ENCODE data around the gene ANO2.
A peak's percentile ranks its signal among the peaks of the same experiment; 100 is the strongest.

The ANO2 gene

DNA sequence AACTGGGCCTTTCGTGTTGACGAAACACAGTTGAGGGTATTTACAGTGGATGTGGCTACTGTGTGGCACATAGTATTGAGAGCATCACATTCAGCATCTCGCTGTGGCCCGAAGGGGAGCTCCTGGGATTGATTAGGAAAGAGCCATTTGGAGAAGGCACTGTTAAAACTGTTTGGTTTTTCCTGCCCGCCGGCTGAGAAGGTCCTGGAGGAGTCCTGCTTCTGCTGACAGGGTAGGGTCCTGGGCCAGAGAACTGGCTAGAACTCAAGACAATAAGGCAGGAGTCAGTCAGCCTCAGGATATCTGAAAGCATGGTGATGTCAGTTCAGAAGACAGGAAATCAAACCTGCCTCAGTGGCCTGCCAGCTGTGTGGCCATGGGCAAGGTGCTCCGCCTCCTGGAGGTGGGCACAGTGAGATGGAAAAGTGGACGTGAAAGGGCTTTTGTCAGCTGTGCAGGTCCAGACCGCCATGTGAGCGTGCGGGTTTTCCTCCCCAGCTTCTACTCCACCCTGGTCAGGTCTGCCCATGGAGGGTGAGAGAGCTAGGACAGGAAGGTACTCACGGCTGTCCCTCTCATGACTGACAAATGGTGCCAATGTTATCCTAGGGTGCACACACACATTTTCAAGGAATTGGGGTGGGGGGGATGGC is 420.8 kb downstream of the ANO2 start:
- H2BK15ac ChIP-seq (ENCODE audit: low read depth, poor library complexity, severe bottlenecking), result no peak overlapping the region
- H3K9me3 ChIP-seq (ENCODE audit: control insufficient read depth, low read length), result no peaks in the 10 kb centered on the region
- no peak overlapping the region for H2BK12ac ChIP-seq (ENCODE audit: low read length in 2 of 2)
- 93% methylated on average over 9 of the region's 12 CpGs for WGBS
- H2AFZ ChIP-seq (ENCODE audit: low read depth, low read length), result no peak overlapping the region
- no peak overlapping the region for H3K4me2 ChIP-seq (ENCODE audit: low read length, poor library complexity, severe bottlenecking)
- peak overlapping the region in 1 of 2 experiments; percentile 77 for H3K14ac ChIP-seq (ENCODE audit: low read length in 2 of 2)
- H3K4me1 ChIP-seq (ENCODE audit: control insufficient read depth, insufficient read depth, low read depth, low read length), result no peaks in the 10 kb centered on the region
- no peak overlapping the region for H3K4ac ChIP-seq (ENCODE audit: low read depth in 1 of 2, low read length in 2 of 2)
- no peak overlapping the region for H2BK120ac ChIP-seq (ENCODE audit: low read depth, low read length)
- H3K23ac ChIP-seq (ENCODE audit: low read length in 2 of 2), result peak overlapping the region in 1 of 2 experiments; percentile 64
- no peak for DNase-seq
- no peak overlapping the region for H3K27ac ChIP-seq (ENCODE audit: low read length, poor library complexity, severe bottlenecking)
- H3K79me1 ChIP-seq (replicated peaks; ENCODE audit: low read length, poor library complexity, severe bottlenecking), result no peaks in the 10 kb centered on the region
- no peak overlapping the region for H4K91ac ChIP-seq (ENCODE audit: low read length)
- H3K36me3 ChIP-seq (ENCODE audit: control insufficient read depth in 1 of 2, insufficient read depth in 2 of 2, low read depth in 1 of 2, low read length in 2 of 2), result no peaks in the 10 kb centered on the region
- H3K27me3 ChIP-seq (ENCODE audit: control insufficient read depth in 1 of 2, insufficient read depth in 1 of 2, low read length in 2 of 2), result peaks cover 0 to 18% of the 10 kb centered on the region in 2 experiments
- H2AK5ac ChIP-seq (ENCODE audit: low read length, severe bottlenecking), result no peak overlapping the region
- H3K4me3 ChIP-seq (ENCODE audit: insufficient read depth in 1 of 2, low read depth in 1 of 2, low read length in 2 of 2), result no peak overlapping the region
- no peak overlapping the region for H3K9ac ChIP-seq (ENCODE audit: low read length)
- no peak overlapping the region for H2BK5ac ChIP-seq (ENCODE audit: low read depth, low read length, poor library complexity, severe bottlenecking)
- H4K8ac ChIP-seq (ENCODE audit: low read length), result no peak overlapping the region
- H3K18ac ChIP-seq (ENCODE audit: low read depth in 1 of 2, low read length in 2 of 2), result no peak overlapping the region

GRCh38 chr12:5523396-5524115 is 421.5 kb downstream of the ANO2 start:
- Histone ChIP-seq H3K27ac (ENCODE audit: low read length, poor library complexity, severe bottlenecking) (no peak overlapping the region), H2BK120ac (ENCODE audit: low read depth, low read length) (no peak overlapping the region), H2BK5ac (ENCODE audit: low read depth, low read length, poor library complexity, severe bottlenecking) (no peak overlapping the region), H3K4ac (ENCODE audit: low read depth in 1 of 2, low read length in 2 of 2) (no peak overlapping the region), H3K23ac (ENCODE audit: low read length in 2 of 2) (no peak overlapping the region), H3K27me3 (ENCODE audit: control insufficient read depth in 1 of 2, insufficient read depth in 1 of 2, low read length in 2 of 2) (peaks cover 0 to 18% of the 10 kb centered on the region in 2 experiments), H4K91ac (ENCODE audit: low read length) (no peak overlapping the region), H3K14ac (ENCODE audit: low read length in 2 of 2) (no peak overlapping the region), H2BK12ac (ENCODE audit: low read length in 2 of 2) (no peak overlapping the region), H3K79me1 (replicated peaks; ENCODE audit: low read length, poor library complexity, severe bottlenecking) (no peaks in the 10 kb centered on the region), H3K4me3 (ENCODE audit: insufficient read depth in 1 of 2, low read depth in 1 of 2, low read length in 2 of 2) (no peak overlapping the region), H3K4me2 (ENCODE audit: low read length, poor library complexity, severe bottlenecking) (no peak overlapping the region), H3K18ac (ENCODE audit: low read depth in 1 of 2, low read length in 2 of 2) (no peak overlapping the region), H3K9ac (ENCODE audit: low read length) (no peak overlapping the region), H3K36me3 (ENCODE audit: control insufficient read depth in 1 of 2, insufficient read depth in 2 of 2, low read depth in 1 of 2, low read length in 2 of 2) (no peaks in the 10 kb centered on the region), H2BK15ac (ENCODE audit: low read depth, poor library complexity, severe bottlenecking) (no peak overlapping the region), H3K4me1 (ENCODE audit: control insufficient read depth, insufficient read depth, low read depth, low read length) (peaks cover 2% of the 10 kb centered on the region), H2AK5ac (ENCODE audit: low read length, severe bottlenecking) (no peak overlapping the region), H2AFZ (ENCODE audit: low read depth, low read length) (no peak overlapping the region), H3K9me3 (ENCODE audit: control insufficient read depth, low read length) (no peaks in the 10 kb centered on the region), H4K8ac (ENCODE audit: low read length) (no peak overlapping the region)
- no peak for DNase-seq
- 91% methylated on average over 24 of the region's 24 CpGs for WGBS

GRCh38 chr12:5522432-5523335 is 422.4 kb downstream of the ANO2 start:
- Histone ChIP-seq H3K36me3 (ENCODE audit: control insufficient read depth in 1 of 2, insufficient read depth in 2 of 2, low read depth in 1 of 2, low read length in 2 of 2) (no peaks in the 10 kb centered on the region), H2BK120ac (ENCODE audit: low read depth, low read length) (no peak overlapping the region), H3K14ac (ENCODE audit: low read length in 2 of 2) (no peak overlapping the region), H3K9me3 (ENCODE audit: control insufficient read depth, low read length) (no peaks in the 10 kb centered on the region), H3K9ac (ENCODE audit: low read length) (no peak overlapping the region), H3K4me3 (ENCODE audit: insufficient read depth in 1 of 2, low read depth in 1 of 2, low read length in 2 of 2) (no peak overlapping the region), H3K27me3 (ENCODE audit: control insufficient read depth in 1 of 2, insufficient read depth in 1 of 2, low read length in 2 of 2) (peaks cover 0 to 18% of the 10 kb centered on the region in 2 experiments), H2AFZ (ENCODE audit: low read depth, low read length) (no peak overlapping the region), H2BK15ac (ENCODE audit: low read depth, poor library complexity, severe bottlenecking) (no peak overlapping the region), H4K91ac (ENCODE audit: low read length) (no peak overlapping the region), H2AK5ac (ENCODE audit: low read length, severe bottlenecking) (no peak overlapping the region), H3K4me1 (ENCODE audit: control insufficient read depth, insufficient read depth, low read depth, low read length) (peaks cover 3% of the 10 kb centered on the region), H2BK12ac (ENCODE audit: low read length in 2 of 2) (no peak overlapping the region), H3K27ac (ENCODE audit: low read length, poor library complexity, severe bottlenecking) (no peak overlapping the region), H3K79me1 (replicated peaks; ENCODE audit: low read length, poor library complexity, severe bottlenecking) (no peaks in the 10 kb centered on the region), H3K4ac (ENCODE audit: low read depth in 1 of 2, low read length in 2 of 2) (no peak overlapping the region), H3K18ac (ENCODE audit: low read depth in 1 of 2, low read length in 2 of 2) (no peak overlapping the region), H3K4me2 (ENCODE audit: low read length, poor library complexity, severe bottlenecking) (no peak overlapping the region), H2BK5ac (ENCODE audit: low read depth, low read length, poor library complexity, severe bottlenecking) (no peak overlapping the region), H3K23ac (ENCODE audit: low read length in 2 of 2) (no peak overlapping the region), H4K8ac (ENCODE audit: low read length) (no peak overlapping the region)
- WGBS, result 83% methylated on average over 9 of the region's 11 CpGs
- no peak for DNase-seq

Data from mesenchymal stem cell (in vitro differentiated cells and primary cell).